GM21423 (cell line): ENCODE data around the gene NPB.

Experiments used
- ATAC-seq: cut with Tn5 transposase; IDR thresholded peaks from one replicate; pipeline ENCODE4 v1.9.1; 2021; ENCODE audit warnings: mild to moderate bottlenecking, moderate library complexity; ENCODE audit not compliant: unreplicated experiment

Gene NPB

DNA sequence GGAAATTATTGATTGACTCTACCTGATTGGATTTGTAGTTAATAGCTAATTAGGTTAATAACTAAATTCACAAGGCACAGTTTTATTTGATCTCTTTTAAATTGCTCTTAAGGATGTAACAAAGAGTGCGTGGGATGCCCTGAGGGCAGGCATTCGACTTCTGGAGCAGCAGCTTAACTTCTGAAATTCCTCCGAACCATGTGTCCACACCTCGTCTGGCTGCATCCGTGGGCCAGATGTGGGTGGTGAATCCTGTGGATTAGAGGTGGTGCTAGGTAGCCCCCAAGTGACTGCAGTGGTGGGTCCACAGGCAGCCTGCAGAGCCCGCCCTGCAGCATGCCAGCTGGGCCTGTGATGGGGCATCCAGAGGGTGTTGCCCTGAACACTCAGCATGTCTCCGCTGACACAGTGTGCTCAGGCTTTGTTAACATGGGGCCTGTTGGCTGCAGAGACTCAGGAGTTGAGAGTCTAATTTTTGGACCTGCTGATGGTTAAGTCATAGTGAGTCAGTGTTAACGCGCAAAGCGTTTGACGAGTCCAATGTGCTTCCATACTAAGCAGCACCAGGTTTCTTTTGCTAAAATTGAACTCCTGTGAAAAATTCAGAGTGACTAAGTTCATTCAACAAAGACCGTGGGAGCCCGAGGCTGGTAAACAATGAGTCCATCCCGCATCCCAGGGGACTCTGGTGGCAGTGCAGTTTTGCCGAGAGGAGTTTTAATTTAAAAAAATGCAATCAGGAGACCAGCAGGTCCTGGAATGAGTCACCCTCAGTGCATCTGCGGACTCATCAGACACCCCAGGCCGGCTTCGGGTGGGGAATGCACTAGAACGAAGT, 3.8 kb upstream of the NPB start:
- no peak for ATAC-seq

DNA sequence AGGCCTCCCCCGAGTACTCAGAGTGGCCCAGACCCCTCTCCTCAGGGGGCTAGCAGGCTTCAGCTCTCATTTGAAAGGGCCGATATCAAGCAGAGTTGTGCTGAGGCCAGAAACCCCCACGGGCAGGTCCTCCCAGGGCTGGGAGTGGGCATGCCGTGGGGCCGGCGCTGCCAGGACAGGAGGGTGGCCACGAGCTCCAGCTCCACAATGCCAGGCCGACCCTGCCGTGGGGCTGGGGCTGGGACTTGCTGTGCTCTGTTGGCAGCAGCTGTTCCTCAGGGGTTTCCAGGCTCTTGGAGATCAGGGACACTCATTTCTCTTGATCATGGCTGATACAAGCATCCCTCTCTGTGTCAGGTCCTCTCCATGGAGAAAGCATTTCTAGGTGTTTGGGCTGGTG, 3.2 kb upstream of the NPB start:
- no peak for ATAC-seq

- no peak for ATAC-seq
These were observed 2.4 kb upstream of the NPB start for GRCh38 chr17:81899514-81900166.

- ATAC-seq, result no peak
These were observed 1.7 kb upstream of the NPB start for GRCh38 chr17:81900181-81900820.

DNA sequence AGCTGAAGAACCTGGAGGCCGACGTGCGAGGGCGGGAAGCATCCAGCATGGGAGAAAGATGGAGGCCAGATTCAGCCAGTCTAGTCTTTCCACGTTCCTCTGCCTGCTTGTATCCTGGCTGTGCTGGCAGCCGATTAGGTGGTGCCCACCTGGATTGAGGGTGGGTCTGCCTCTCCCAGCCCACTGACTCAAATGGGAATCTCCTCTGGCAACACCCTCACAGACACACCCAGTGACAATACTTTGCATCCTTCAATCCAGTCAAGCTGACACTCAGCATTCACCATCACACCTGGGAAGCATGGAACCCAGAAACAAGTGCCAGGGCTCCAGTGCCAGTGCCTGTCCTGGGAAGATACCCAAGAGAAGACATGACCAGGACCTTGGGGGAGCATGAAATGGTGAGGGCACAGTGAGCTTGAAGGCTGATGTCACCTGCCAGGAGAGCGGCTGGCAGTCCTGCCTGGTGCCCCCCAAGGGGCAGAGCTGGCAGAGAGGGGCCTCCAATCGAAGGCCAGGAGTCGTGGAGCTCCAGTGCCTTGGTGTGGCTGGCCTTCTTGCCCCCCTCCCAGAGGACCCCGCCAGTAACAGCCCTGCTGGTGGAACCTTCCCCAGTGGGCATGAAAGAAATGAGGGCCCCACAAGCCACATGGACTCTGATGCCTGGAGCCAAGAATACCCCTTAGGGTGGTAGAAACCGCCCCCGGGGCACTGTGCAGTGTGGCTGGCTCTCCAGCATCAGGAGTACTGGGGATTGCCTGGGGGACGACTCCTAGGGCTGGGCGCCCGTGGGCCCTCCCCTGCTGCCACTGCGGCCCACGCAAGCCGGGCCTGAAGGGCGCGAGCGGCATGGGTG, 643 bp upstream of the NPB start:
- no peak for ATAC-seq

DNA sequence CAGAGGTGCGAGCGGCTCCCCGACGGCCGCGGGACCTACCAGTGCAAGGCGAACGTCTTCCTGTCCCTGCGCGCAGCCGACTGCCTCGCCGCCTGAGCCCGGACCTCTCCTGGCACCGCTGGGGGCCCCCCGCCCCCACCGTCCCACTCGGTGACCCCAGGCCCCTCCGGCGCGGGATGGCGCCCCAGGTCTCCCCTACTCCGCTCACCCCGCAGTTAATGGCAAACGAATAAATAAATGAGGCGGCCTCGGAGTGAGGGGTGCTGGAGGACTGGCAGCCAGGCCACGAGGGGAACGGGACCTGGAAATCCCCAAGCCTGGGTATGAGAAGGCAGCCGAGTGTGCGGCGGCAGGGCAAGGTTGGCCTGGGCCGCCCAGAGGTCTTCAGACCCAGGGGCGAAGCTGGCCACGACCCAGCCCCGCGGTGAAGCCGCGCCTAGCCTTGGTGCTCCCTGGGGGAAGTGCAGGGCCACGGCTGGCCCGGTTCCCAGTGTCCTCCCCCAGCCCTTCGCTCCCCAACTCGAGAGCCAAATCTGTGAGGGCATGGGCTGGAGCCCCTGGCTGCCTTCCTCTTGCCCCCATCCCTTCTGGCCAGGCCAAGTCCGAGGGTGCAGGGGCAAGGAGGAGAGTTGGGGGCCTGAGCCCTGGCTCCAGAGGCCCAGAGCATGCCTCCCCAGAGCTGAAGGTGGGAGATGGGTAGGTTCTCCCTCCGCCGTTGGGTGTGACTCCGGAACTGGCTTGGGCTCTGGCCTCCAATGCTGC, 796 bp downstream of the NPB start:
- ATAC-seq, result no peak

DNA sequence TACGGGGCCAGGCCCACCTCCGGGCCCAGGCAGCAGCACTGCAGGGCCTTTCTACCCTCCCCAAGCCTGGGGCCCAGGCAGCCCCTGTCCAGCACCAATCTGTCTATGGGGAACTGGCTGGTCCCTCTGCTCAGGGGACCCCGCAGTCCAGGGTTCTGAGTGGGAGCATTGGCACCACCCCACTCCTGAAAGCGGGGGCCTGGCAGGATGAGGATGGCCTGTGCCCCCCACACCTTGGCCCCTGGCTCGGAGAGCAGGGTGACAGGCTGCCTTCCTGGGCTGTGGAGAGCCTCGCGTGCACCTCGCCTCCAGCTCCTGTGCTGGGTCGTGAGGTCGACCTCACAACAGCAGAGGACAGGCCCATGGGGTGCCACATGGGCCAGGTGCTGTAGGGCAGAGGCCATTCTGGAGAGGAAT, 1.4 kb downstream of the NPB start:
- ATAC-seq, result no peak

DNA sequence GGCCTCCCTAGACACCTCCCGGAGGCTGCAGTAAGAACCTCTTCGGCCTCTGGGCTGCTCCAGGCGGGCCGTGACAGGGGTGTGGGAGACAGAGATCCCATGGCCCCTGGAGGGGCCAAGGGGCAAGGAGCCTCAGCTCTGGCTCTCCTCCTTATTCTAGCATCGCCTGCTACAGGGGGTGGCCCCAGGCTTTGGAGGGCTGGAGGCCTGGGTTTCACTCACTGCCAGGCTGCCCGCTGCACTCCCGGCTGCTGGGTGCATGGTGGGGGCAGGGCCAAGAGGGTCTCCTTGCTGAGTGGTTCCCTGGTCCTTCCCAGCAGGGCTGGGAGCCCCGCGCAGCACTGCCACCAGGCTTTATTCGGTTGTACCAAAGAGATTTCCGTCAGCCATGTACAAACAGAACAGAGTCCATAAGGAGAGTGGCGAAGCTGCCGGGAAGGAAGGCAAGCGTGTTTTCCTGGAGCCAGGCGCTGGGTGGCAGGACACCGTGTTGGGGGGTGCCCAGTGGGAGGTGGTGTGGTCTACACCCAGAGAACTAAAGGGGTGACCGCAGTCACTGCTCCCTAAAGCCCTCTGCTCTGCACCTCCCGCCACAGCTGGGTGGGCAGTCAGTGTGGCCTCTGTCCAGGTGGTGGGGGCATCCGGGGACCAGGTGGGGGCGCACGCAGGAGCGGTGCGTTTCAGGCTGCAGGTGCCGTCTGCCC, 2.0 kb downstream of the NPB start:
- no peak for ATAC-seq

DNA sequence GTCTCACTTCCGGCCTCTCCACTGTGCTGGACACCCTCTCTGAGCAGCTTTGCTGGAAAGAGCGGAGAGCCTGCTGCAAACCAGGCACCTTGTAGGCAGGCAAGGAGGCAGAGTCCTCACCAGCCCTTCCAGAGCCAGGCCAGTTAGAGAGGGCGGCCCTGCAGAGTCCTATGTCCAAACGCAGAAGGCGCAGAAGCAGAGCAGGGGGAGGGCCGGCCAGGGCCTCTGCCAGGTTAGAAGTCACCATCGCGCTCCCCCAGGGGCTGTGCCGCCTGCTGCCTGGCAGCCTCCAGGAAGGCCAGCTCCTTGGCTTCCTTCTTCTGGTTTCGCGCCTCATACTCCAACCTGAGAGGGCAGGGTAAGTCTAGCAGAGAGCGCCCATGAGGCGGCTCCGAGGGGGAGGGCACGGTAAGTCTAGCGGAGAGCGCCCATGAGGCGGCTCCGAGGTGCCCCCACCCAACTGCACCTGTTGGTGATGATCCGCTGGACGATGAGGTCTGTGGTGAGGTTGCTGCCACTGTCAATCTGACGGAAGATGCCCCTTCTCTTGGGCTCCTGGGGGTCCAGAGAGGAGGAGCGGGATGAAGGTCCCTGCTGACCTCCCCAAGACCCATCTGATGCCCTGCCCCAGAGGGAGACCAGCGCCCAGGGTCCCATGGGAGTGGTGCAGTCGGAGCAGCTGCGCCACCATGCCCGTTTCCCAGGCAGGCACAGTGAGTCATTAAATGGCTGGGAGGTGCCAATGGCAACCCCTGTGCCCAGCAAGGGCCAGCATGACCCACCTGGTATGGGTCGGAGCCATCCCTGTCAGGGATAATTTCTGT, 2.8 kb downstream of the NPB start:
- no peak for ATAC-seq

GRCh38 chr17:81905424-81905875, 3.4 kb downstream of the NPB start:
- ATAC-seq, result no peak

- ATAC-seq, result no peak
These were observed 4.0 kb downstream of the NPB start for GRCh38 chr17:81905993-81906392.

DNA sequence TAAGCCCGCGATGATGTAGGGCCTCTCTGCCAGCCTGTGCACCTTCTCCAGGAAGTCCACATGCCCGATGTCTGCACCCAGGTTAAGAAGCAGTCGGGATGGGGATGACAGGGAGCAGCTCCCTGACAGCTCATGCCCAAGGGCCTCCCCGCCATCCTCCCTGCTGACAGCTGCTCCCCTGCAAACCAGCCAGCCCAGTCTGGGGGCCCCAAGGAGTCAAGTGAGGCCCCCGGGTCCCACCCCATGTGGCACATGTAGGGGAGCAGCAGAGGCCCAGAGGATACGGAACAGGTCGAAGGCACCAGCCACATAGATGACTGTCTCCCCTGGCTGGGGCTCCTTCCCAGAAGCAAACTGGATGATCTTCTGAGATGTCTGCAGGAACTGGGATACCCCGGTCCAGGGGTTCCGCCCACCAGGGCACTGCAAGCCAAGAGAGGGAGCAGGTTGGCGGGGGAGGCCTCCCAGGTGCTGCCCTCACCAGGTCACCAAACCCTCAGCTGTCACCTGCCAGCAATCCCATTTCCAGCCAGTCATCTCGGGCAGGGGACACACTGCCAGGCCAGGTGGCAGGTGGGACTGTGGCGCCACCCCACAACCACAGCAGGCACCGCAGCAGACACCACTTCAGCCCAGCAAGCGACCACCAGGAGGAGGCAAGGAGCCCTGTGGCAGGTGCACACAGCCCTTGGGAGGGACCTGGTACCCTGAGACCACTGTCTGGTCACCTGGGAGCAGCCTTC, 4.6 kb downstream of the NPB start:
- no peak for ATAC-seq

GRCh38 chr17:81907219-81908145, 5.4 kb downstream of the NPB start:
- no peak for ATAC-seq

DNA sequence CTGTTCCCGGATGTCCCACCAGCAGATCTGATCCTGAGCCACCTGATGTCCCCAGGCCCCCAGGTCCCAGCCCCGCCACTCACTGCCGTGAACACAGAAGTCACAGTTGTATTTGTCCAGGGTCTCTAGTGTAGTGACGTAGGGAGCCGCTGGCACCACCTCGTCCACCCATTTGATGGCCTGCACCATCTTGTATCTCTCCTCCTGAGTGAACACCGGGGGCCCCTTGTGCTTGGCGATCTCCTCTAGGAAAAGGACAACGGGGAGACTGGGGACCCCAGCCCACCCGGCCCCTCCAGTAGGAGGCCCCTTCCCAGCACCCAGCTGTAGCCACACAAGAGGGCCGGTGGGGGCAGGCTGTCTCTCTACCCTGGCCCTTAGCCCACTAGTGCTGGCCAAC, 6.8 kb downstream of the NPB start:
- ATAC-seq, result no peak

DNA sequence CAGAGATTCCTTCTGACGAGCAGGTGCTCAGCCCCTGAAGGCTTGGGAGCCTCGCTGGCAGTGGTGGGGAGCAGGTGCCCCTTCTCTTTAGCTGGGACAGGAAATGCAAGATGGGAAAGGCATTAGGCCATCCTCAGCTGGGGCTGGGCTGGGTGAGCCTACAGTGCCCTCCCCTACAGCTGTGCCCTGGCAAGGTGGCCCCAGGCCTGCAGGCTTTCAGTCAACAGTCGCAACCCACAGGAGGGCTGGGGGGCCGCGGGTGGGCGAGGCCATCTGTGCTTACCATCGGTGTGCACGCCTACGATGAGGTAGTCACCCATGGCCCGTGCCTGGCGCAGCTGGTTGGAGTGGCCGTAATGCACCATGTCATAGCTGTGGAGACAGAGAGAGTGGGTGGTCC, 7.2 kb downstream of the NPB start:
- ATAC-seq, result no peak

DNA sequence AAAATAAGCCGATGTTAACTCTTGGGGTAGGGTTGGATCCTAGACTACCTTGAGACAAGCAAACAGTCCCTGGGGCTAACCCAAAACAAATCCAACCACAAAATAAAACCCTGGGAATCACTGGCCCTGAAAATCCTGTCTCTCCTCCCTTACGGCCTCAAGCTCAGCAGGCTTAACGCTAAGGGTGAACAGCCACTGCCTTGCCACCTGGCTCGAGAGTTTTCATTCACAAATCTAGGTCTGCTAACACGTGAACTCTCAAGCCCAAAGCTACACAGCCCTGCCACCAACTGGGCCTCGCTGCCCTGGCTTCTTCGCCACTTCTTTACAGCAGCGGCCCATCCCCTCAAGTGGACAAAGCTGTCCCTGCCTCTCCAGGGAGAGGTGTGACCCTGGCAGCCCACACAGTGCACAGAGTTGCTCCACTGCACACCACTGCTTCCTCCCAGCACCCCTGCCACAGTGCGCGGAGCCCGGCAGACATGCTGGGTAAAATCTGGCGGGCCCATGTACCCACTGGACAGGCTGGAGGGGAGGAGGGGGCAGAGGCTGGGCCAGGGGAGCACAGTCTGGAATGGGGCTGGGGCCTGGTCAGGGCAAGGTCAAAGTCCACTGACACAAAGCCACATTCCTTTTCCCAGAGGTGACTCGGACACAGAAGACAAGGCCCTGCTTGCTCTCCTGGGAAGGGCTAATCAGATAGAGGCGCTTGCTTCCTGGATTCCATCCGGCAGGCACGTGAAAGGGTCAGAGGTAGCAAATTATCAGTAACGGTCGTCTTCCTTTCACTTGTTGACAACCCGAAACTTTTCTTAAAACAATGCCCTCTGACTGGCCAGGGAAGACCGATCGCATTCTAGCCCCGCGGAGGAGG, 8.2 kb downstream of the NPB start:
- no peak for ATAC-seq
